Stomach smooth muscle (tissue), 2 donors: Measurements from ENCODE around the gene GGN.
"Not testable (repeated sequence)": the region's sequence is repeated elsewhere in the genome, so short reads cannot be mapped to it uniquely, and the experiment has no call there.

ENCODE experiments used
- H3K27ac ChIP-seq: one replicate; pipeline ENCODE4 v1.7.0; 2013; ENCODE audit warnings: mild to moderate bottlenecking, low read length, inconsistent platforms
- H3K27me3 ChIP-seq, 2 donors: one replicate each; pipeline ENCODE4 v1.7.0; 2013; ENCODE audit warnings: low read length in 2 of 2; ENCODE audit not compliant: insufficient read depth in 2 of 2, control insufficient read depth in 1 of 2
- H3K36me3 ChIP-seq, 2 donors: one replicate each; pipeline ENCODE4 v1.7.0; 2013; ENCODE audit warnings: low read length in 2 of 2; ENCODE audit not compliant: control insufficient read depth in 2 of 2, insufficient read depth in 2 of 2
- H3K4me1 ChIP-seq: one replicate; pipeline ENCODE4 v1.7.0; 2013; ENCODE audit warnings: low read length; ENCODE audit not compliant: control insufficient read depth, insufficient read depth
- H3K4me3 ChIP-seq, 2 donors: one replicate each; pipeline ENCODE4 v1.7.0; 2013; ENCODE audit warnings: low read length in 2 of 2
- H3K9ac ChIP-seq, 2 donors: one replicate each; pipeline ENCODE4 v1.7.0; 2013; ENCODE audit warnings: low read length in 2 of 2, mild to moderate bottlenecking in 1 of 2
- H3K9me3 ChIP-seq, 2 donors: one replicate each; pipeline ENCODE4 v1.7.0; 2013; ENCODE audit warnings: low read length in 2 of 2; ENCODE audit not compliant: control insufficient read depth in 2 of 2
- donor health status: healthy.
- donor health status: Pancreatic carcinoma.

Gene GGN

GRCh38 chr19:38387550-38388348 is at the start of gene GGN:
Gene GGN (minus strand): TSS chr19:38388034. CDS start chr19:38387261, 773 bp downstream.
- peaks cover 19 to 20% of the 10 kb centered on the region in 2 donors for H3K36me3 ChIP-seq
- H3K9me3 ChIP-seq = no peaks in the 10 kb centered on the region
- no peak within 1 kb of the TSS for H3K27ac ChIP-seq
- peaks cover 29% of the 10 kb centered on the region for H3K4me1 ChIP-seq
- peaks cover 15 to 17% of the 10 kb centered on the region in 2 donors for H3K27me3 ChIP-seq
- H3K9ac ChIP-seq = peak within 1 kb of the TSS; percentile 42 to 63
- peak within 1 kb of the TSS; percentile 64 to 76 for H3K4me3 ChIP-seq

- no peaks in the 10 kb centered on the region for H3K36me3 ChIP-seq
- H3K27me3 ChIP-seq = peaks cover 19 to 22% of the 10 kb centered on the region in 2 donors
- H3K9ac ChIP-seq = no peak overlapping the region
- H3K9me3 ChIP-seq = no peaks in the 10 kb centered on the region
- no peak overlapping the region for H3K4me3 ChIP-seq
- H3K27ac ChIP-seq = no peak overlapping the region
- H3K4me1 ChIP-seq = no peaks in the 10 kb centered on the region
These were observed 49.5 kb upstream of the GGN start for GRCh38 chr19:38437295-38437694.

GRCh38 chr19:38434549-38435051 is 46.8 kb upstream of the GGN start:
- Histone ChIP-seq H3K27ac (no peak overlapping the region), H3K9me3 (no peaks in the 10 kb centered on the region), H3K9ac (no peak overlapping the region), H3K36me3 (no peaks in the 10 kb centered on the region), H3K4me1 (no peaks in the 10 kb centered on the region), H3K4me3 (no peak overlapping the region), H3K27me3 (peaks cover 14 to 20% of the 10 kb centered on the region in 2 donors)

- Histone ChIP-seq H3K27ac (no peak within 1 kb of the TSS), H3K9ac (no peak within 1 kb of the TSS)
These were observed 45.5 kb upstream of the GGN start, which contains the start of gene RYR1 for GRCh38 chr19:38433268-38433733. Gene RYR1 (plus strand): TSS chr19:38433691. CDS start chr19:38433830, 139 bp downstream.

GRCh38 chr19:38430931-38431330 is 43.1 kb upstream of the GGN start:
- H3K36me3 ChIP-seq = no peaks in the 10 kb centered on the region
- H3K4me1 ChIP-seq = no peaks in the 10 kb centered on the region
- peaks cover 16 to 20% of the 10 kb centered on the region in 2 donors for H3K27me3 ChIP-seq
- no peak overlapping the region for H3K27ac ChIP-seq
- no peaks in the 10 kb centered on the region for H3K9me3 ChIP-seq
- H3K4me3 ChIP-seq = no peak overlapping the region
- H3K9ac ChIP-seq = no peak overlapping the region

More at GRCh38 chr19:38433268-38433733, 45.5 kb upstream of the GGN start, which contains the start of gene RYR1:
- H3K36me3 ChIP-seq = no peaks in the 10 kb centered on the region
- H3K4me3 ChIP-seq = no peak within 1 kb of the TSS
- H3K4me1 ChIP-seq = no peaks in the 10 kb centered on the region
- H3K9me3 ChIP-seq = no peaks in the 10 kb centered on the region
- peaks cover 16 to 20% of the 10 kb centered on the region in 2 donors for H3K27me3 ChIP-seq

- Histone ChIP-seq H3K4me1 (no peaks in the 10 kb centered on the region), H3K27ac (no peak overlapping the region), H3K4me3 (no peak overlapping the region), H3K36me3 (no peaks in the 10 kb centered on the region), H3K9me3 (no peaks in the 10 kb centered on the region), H3K9ac (no peak overlapping the region), H3K27me3 (peaks cover 16 to 18% of the 10 kb centered on the region in 2 donors)
These were observed 42.0 kb upstream of the GGN start for GRCh38 chr19:38429811-38430156.

GRCh38 chr19:38429055-38429810 is 41.4 kb upstream of the GGN start:
- Histone ChIP-seq H3K27me3 (peaks cover 10 to 13% of the 10 kb centered on the region in 2 donors), H3K9ac (no peak overlapping the region), H3K9me3 (no peaks in the 10 kb centered on the region), H3K27ac (no peak overlapping the region), H3K36me3 (no peaks in the 10 kb centered on the region), H3K4me3 (no peak overlapping the region), H3K4me1 (no peaks in the 10 kb centered on the region)

- H3K36me3 ChIP-seq, H3K27ac ChIP-seq, H3K27me3 ChIP-seq, H3K9me3 ChIP-seq, H3K4me3 ChIP-seq, H3K9ac ChIP-seq, H3K4me1 ChIP-seq: not testable (repeated sequence)
These were observed 39.3 kb upstream of the GGN start for GRCh38 chr19:38427035-38427677.

- Histone ChIP-seq H3K36me3 (no peaks in the 10 kb centered on the region), H3K27ac (no peak within 1 kb of the TSS), H3K27me3 (peaks cover 0 to 7% of the 10 kb centered on the region in 2 donors), H3K4me1 (no peaks in the 10 kb centered on the region), H3K4me3 (peak within 1 kb of the TSS in 1 of 2 donors; percentile 35), H3K9ac (no peak within 1 kb of the TSS), H3K9me3 (no peaks in the 10 kb centered on the region)
These were observed 38.1 kb upstream of the GGN start, which contains the start of gene RASGRP4 for GRCh38 chr19:38425810-38426466. Gene RASGRP4 (minus strand): TSS chr19:38426219. CDS start chr19:38426091, 128 bp downstream.
